ENCODE results near the gene MRPS7.
"Not testable (repeated sequence)": the region's sequence is repeated elsewhere in the genome, so short reads cannot be mapped to it uniquely, and the experiment has no call there.

MRPS7 gene

GRCh38 chr17:75271955-75272847, 10.5 kb downstream of the MRPS7 start:
- no peak for DNase-seq (ENCODE audit: low read depth)

- DNase-seq (ENCODE audit: low read depth): no peak
Observed at GRCh38 chr17:75272848-75273184, 11.1 kb downstream of the MRPS7 start.

- no peak for DNase-seq (ENCODE audit: low read depth)
Observed at GRCh38 chr17:75273977-75274708, 12.5 kb downstream of the MRPS7 start.

GRCh38 chr17:75277664-75278071, 16.0 kb downstream of the MRPS7 start:
- DNase-seq (ENCODE audit: low read depth): no peak

- not testable (repeated sequence) for DNase-seq (ENCODE audit: low read depth)
Observed at GRCh38 chr17:75280189-75280588, 18.5 kb downstream of the MRPS7 start.

GRCh38 chr17:75285123-75285522, 23.4 kb downstream of the MRPS7 start:
- no peak for DNase-seq (ENCODE audit: low read depth)

GRCh38 chr17:75287221-75287620, 25.5 kb downstream of the MRPS7 start:
- no peak for DNase-seq (ENCODE audit: low read depth)

- no peak for DNase-seq (ENCODE audit: low read depth)
Observed at GRCh38 chr17:75288359-75288758, 26.7 kb downstream of the MRPS7 start.

GRCh38 chr17:75288770-75289114, 27.1 kb downstream of the MRPS7 start:
- DNase-seq (ENCODE audit: low read depth): no peak

GRCh38 chr17:75289115-75289831, 27.6 kb downstream of the MRPS7 start, which contains the start of gene SLC25A19:
Gene SLC25A19, minus strand, starts transcription at chr17:75289433. Its CDS starts 2,669 bp downstream, at chr17:75286764.
- DNase-seq (ENCODE audit: low read depth): peak; percentile 84

- DNase-seq (ENCODE audit: low read depth): peak; percentile 25
Observed at GRCh38 chr17:75289832-75290337, 28.2 kb downstream of the MRPS7 start.

- DNase-seq (ENCODE audit: low read depth): not testable (repeated sequence)
Observed at GRCh38 chr17:75292810-75293448, 31.2 kb downstream of the MRPS7 start.

- DNase-seq (ENCODE audit: low read depth): no peak
Observed at GRCh38 chr17:75295201-75296158, 33.8 kb downstream of the MRPS7 start.

GRCh38 chr17:75300280-75300679, 38.6 kb downstream of the MRPS7 start:
- no peak for DNase-seq (ENCODE audit: low read depth)

- no peak for DNase-seq (ENCODE audit: low read depth)
Observed at GRCh38 chr17:75301049-75301448, 39.4 kb downstream of the MRPS7 start.

- DNase-seq (ENCODE audit: low read depth): no peak
Observed at GRCh38 chr17:75301502-75302206, 40.0 kb downstream of the MRPS7 start.

- DNase-seq (ENCODE audit: low read depth): no peak
Observed at GRCh38 chr17:75307957-75308731, 46.5 kb downstream of the MRPS7 start.

- no peak for DNase-seq (ENCODE audit: low read depth)
Observed at GRCh38 chr17:75308732-75309629, 47.3 kb downstream of the MRPS7 start.
